Stimulated activated CD4-positive, alpha-beta T cell treated with anti-CD3 and anti-CD28 coated beads, TNF-alpha, amount 100 ng/mL, for 1 hour (primary cell): ENCODE data around the gene NEGR1.

Experiments
- DNase-seq, 3 donors: peaks; one replicate each; pipeline ENCODE4 v3.0.0-alpha.2; 2020; ENCODE audit warnings: low read depth in 3 of 3, low spot score in 1 of 3

NEGR1 gene

DNA sequence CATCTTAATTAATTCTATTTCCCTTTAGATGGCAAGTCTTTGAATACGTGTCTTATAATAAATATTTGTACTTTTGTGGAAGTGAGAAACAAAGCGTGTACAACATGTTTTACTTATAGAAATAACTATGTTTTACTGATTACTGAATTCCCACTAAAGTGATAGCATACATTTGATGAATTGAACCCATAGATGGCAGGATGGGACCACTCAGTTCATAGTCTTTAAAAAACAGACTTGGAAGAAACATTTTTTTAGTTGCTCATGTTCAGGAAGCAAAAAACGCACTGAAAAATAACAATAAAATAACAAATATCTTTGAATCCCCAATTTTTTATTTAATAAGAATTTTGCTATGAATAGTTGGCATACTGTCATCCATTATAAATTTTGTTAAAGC, 694.4 kb downstream of the NEGR1 start:
- no peak for DNase-seq

- no peak for DNase-seq
Observed at GRCh38 chr1:71586030-71586429, 696.3 kb downstream of the NEGR1 start.

GRCh38 chr1:71583756-71584155, 698.6 kb downstream of the NEGR1 start:
- DNase-seq = no peak

DNA sequence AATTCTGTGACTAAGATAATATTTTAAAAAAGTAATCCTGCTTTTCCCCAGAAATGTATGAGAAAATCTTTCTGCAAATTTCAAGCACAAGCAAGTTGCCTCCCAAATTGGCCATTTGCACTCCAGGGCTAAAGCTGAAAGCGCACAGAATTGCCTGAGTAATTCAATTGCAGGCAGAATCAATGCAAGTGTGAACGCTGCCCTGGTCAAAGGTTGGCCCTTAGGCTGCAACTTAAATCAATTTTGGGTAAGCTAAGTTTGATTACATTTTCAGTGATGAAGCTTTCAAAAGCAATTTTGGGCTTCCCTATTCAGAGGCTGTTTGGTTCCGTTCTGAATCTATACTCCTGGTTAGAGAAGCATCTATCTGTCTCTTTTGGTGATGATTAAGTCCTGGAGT, 699.7 kb downstream of the NEGR1 start:
- no peak for DNase-seq

- no peak for DNase-seq
Observed at GRCh38 chr1:71577451-71578131, 704.7 kb downstream of the NEGR1 start.

- DNase-seq = no peak
Observed at GRCh38 chr1:71572038-71572437, 710.3 kb downstream of the NEGR1 start.

GRCh38 chr1:71566413-71566812, 715.9 kb downstream of the NEGR1 start:
- no peak for DNase-seq

GRCh38 chr1:71565831-71566230, 716.5 kb downstream of the NEGR1 start:
- no peak for DNase-seq

- DNase-seq = no peak
Observed at GRCh38 chr1:71565262-71565661, 717.1 kb downstream of the NEGR1 start.

GRCh38 chr1:71562298-71562697, 720.0 kb downstream of the NEGR1 start:
- DNase-seq = no peak

DNA sequence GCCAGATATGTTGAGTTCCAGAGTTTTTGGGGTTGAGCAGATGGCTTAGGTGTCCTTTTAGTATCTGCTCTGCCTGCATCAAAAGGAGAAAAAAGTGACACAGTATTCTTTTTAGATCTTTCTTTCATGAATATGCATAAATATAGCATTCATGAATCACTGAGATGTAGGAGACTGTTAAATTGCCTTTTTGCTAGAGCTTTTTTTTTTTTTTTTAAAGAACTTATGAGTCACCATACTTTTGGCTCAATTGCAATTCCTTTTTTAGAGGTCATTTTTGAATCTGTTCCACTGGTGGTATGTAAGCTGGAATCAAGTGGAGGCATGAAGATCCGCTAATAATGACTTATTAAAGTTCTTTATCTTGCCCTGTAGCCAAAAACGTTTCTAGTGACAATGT, 720.6 kb downstream of the NEGR1 start:
- no peak for DNase-seq

GRCh38 chr1:71561206-71561605, 721.1 kb downstream of the NEGR1 start:
- DNase-seq = no peak

GRCh38 chr1:71559880-71560279, 722.5 kb downstream of the NEGR1 start:
- DNase-seq = no peak

DNA sequence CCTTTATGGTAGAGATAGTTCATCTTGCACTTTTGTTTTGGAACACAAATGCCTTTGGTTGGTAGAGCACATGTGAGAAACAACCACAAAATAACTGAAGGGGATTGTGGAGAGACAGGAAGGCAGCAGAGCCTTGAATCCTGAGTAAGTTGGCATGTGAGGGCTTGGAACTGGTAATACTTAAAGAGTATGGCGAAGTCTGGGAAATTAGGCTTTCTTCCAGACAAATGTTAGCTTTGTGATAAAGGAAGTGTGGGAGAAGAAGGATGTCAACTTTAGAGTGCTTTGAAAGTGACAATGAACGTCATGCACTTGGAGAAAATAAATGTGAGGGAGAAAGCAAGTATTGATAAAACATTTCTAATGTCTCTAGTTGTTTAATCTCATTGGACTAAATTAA, 725.2 kb downstream of the NEGR1 start:
- DNase-seq = no peak

GRCh38 chr1:71548398-71548890, 733.9 kb downstream of the NEGR1 start:
- no peak for DNase-seq

DNA sequence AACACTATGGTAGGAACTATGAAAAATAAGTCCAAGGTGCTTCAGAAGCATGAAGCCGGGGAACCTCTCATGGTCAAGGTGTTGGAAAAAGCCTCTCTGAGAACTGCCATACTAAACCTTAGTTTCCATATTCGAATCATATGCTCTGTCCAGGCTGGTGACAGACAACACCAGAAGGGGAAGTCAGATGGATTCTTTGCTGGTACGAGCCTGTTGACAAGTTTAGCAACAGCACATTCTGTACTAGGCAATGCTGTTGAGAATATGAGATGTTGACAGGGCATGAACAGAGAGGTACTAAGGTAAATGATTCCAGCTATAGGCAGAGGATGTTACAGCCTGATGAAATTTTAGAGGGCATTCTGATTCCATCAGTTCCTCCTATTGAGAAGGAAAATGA, 740.2 kb downstream of the NEGR1 start:
- no peak for DNase-seq

DNA sequence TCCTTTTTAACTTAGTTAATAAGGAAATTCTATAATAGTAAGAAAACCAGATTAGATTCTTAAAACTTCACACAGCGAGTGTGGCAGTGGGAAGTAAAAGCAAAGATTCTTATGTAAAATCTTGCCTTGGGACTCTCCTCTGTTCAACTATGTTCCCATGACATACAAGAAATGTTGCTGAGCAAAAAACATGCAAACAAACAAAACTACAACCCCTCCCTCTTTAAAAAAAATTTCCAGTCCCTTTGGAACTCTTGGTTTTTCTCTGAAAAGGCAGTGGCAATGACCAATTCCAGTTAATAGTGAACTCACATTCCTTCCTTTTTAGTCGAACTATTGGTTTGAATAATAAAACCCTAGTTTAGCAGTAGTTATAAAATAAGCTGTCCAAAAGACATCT, 748.4 kb downstream of the NEGR1 start:
- DNase-seq = no peak

GRCh38 chr1:71532343-71532742, 750.0 kb downstream of the NEGR1 start:
- no peak for DNase-seq

DNA sequence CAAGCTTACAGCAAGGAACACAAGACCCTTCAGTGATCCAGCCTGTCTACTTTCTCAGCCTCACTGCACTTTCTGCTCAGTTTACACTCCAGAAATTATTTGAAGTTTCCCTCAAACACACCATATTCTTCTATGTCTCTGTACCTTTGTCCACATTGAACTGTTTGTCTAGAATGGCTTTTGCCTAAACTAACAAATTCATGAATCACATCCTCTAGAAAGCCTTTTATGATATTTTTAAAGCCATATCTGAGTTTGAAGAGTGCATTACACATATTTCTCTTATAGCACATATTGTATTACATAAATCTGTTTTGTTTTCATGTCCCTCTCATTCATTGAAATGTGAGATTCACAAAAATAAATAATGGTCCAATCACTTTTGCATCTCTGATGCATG, 755.5 kb downstream of the NEGR1 start:
- DNase-seq = no peak

DNA sequence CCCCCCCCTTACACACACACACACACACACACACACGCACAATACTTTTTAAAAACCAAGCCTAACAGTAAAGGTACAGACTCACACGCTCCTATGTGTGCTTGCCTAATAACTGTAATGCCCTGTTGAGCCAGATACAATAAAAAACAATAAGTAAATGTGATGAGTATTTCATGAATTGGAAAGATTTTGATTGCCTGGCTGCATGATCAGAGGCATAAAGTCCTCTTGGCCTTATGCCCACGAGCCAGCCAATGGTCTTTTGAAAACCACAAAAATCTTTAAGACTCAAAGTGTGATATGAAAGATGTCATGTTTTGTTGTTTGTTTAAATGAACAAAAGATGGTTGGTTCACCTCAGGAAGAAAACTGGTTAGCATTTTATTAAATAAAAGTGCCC, 759.6 kb downstream of the NEGR1 start:
- DNase-seq = no peak

GRCh38 chr1:71521655-71522264, 760.6 kb downstream of the NEGR1 start:
- no peak for DNase-seq

DNA sequence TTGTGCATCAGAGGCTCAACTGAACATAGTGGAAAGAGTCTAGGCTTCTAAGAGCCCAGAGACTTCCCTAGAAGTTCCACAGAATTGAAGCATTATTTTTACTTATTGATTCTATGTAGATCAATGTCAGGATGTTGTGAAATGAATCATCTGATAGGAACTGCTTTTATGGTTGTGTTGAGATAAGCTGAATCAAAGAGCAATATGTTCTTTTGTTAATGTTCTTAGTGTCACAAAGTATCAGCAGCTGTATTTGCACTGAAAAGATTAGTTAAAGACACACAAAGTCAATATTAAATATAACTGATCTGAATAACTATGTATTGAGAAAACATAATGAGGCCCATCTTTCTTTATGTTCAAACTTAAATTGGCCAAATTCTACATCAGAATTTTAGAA, 770.8 kb downstream of the NEGR1 start:
- DNase-seq = no peak

DNA sequence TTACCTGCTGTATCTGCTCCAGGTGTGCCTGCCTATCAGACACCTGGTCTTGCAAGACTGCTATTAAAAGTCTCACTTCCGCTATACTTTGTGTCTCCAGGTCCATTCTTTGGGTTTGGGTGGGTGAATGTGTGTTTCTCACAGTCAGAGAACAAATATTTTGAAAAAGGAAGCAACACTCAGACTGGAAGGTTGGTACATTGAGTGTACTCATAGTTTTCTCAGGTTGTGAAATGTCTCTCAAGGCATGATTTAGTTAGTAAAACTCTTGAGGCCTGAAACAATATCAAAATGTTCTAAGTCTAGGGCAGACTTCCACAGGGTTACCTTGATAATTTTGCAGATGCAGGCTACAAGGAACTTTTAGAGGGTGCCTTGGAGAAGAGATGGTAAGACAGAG, 771.6 kb downstream of the NEGR1 start:
- DNase-seq = no peak
